Right lobe of liver (tissue), 4 donors: ENCODE data around the gene LRMDA.

Source experiments
- POLR2A ChIP-seq: fragments of 450-650 bp; IDR thresholded peaks from one replicate; pipeline ENCODE4 v1.6.1; 2017; ENCODE audit warnings: antibody characterized with exemption, mild to moderate bottlenecking
- TF ChIP-seq, protein P1 (sequence below), 4 donors: fragments of 200-600 bp in 3 of 4; fragments of 450-650 bp in 1 of 4; IDR thresholded peaks; one replicate each; pipeline versions ENCODE4 v1.5.1 to v1.8.0; 2016 to 2022; ENCODE audit warnings: antibody characterized with exemption in 4 of 4, mild to moderate bottlenecking in 2 of 4
- donor health status: DM: no; HTN: no; CAD: no.
- donor health status: DM: no; HTN: no; CAD: no.
- donor health status: DM: no; HTN: yes; CAD: no.

DNA sequence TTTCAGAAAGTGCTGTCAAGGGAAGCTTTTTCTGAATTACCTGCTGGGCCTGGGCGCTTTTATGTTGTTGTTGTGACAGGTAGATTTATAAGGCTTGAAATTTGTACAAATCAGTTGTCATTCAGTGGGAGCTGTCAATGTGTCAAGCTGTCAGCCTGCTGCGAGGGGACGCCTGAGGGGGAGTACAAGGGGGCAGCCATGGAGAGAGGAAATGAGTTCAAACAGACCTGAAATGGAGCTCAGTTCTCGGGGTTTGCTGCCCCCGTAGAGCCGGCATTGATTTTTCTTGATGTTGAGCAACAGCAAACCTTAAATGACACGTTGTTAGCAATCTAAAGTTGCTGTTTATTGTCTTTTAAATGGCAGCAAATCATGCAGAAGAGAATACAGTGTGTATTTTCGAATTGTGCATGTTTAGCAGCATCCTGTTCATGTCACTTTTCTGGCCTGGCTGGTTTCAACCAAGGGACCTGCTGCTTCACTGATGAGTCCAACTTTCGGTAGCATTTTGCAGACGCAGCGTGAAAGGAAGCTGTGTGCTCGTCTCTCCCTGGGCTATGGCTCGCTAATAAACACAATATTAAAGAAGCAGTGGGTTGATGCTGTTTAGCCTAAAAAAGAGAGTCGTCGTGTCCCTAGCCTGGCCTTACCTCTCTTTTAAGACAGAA is 166.5 kb downstream of the LRMDA start:
- TF ChIP-seq POLR2A, result no peak
- TF ChIP-seq, protein P1, sequence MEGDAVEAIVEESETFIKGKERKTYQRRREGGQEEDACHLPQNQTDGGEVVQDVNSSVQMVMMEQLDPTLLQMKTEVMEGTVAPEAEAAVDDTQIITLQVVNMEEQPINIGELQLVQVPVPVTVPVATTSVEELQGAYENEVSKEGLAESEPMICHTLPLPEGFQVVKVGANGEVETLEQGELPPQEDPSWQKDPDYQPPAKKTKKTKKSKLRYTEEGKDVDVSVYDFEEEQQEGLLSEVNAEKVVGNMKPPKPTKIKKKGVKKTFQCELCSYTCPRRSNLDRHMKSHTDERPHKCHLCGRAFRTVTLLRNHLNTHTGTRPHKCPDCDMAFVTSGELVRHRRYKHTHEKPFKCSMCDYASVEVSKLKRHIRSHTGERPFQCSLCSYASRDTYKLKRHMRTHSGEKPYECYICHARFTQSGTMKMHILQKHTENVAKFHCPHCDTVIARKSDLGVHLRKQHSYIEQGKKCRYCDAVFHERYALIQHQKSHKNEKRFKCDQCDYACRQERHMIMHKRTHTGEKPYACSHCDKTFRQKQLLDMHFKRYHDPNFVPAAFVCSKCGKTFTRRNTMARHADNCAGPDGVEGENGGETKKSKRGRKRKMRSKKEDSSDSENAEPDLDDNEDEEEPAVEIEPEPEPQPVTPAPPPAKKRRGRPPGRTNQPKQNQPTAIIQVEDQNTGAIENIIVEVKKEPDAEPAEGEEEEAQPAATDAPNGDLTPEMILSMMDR (IDR thresholded peaks at IDR 0.05), result no peak
